Measurements from ENCODE around the gene ZNF394.

DNA sequence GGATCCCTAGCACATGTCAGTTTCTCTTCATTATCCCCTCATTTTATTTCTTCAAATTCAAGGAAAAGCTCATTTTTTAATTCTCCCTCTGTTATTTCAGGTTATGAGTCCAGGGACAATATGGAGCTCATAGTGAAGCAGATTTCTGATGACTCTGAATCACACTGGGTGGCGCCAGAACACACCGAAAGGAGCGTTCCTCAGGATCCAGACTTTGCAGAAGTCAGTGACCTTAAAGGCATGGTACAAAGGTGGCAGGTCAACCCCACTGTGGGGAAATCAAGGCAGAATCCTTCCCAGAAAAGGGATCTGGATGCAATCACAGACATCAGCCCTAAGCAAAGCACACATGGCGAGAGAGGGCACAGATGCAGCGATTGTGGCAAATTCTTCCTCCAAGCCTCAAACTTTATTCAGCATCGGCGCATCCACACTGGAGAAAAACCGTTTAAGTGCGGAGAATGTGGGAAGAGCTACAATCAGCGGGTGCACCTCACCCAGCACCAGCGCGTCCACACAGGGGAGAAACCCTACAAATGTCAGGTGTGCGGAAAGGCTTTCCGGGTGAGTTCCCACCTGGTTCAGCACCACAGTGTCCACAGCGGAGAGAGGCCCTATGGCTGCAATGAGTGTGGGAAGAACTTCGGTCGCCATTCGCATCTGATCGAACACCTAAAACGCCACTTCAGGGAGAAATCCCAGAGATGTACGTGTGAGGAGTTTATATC is 25.8 kb upstream of the ZNF394 start:
- TF ChIP-seq CTCF (IDR thresholded peaks at IDR 0.05 in 2 of 3, conservative IDR thresholded peaks at IDR 0.05 in 1 of 3; ENCODE audit: borderline replicate concordance in 1 of 3, insufficient read depth in 1 of 3, low read depth in 2 of 3, low read length in 2 of 3) (peak; percentile 36 to 64 (median 43); a peak in 4 of 6 replicates), CEBPB (IDR thresholded peaks at IDR 0.05; ENCODE audit: low read depth) (no peak), EGR1 (IDR thresholded peaks at IDR 0.05; ENCODE audit: low read depth) (no peak), EZH2 (IDR thresholded peaks at IDR 0.05) (no peak), POLR2A (IDR thresholded peaks at IDR 0.05; ENCODE audit: borderline replicate concordance, extremely low read depth, insufficient read depth, insufficient read length) (no peak), YY1 (IDR thresholded peaks at IDR 0.05; ENCODE audit: extremely low read depth, insufficient replicate concordance, low read depth, low read length) (no peak), ZBTB33 (IDR thresholded peaks at IDR 0.05; ENCODE audit: extremely low read depth, insufficient replicate concordance, low read length) (no peak)

Data from HCT116 (cell line).